Right atrium auricular region (tissue), 2 donors: ENCODE data around the gene NUP155. TPM values are rescaled to one million over a fixed set of nuclear protein-coding genes. Genes with fewer than 3 reads are reported as not detected.
A peak's percentile ranks its signal among the peaks of the same experiment; 100 is the strongest.

ENCODE experiments used
- DNase-seq: peaks from one replicate; pipeline ENCODE4 v3.0.0-alpha.2; 2019; ENCODE audit warnings: low spot score
- H3K27ac ChIP-seq, 2 donors: fragments of 200-600 bp; sonication (generic); 1 replicate in 1 of 2; 2 replicates in 1 of 2; pipeline ENCODE4 v1.5.1; 2016 to 2019
- H3K27me3 ChIP-seq, 2 donors: fragments of 200-600 bp; sonication (generic); one replicate each; pipeline versions ENCODE4 v1.5.1 to v1.6.0; 2017 to 2019
- H3K36me3 ChIP-seq: fragments of 200-600 bp; sonication (generic); one replicate; pipeline ENCODE4 v1.5.1; 2016
- H3K4me1 ChIP-seq, 2 donors: fragments of 200-600 bp; sonication (generic); one replicate each; pipeline versions ENCODE4 v1.5.1 to v1.6.0; 2017 to 2019
- H3K4me3 ChIP-seq, 2 donors: fragments of 200-600 bp; sonication (generic); 1 replicate in 1 of 2; 2 replicates in 1 of 2; pipeline ENCODE4 v1.5.1; 2017 to 2019; ENCODE audit warnings: mild to moderate bottlenecking in 1 of 2, moderate library complexity in 1 of 2
- H3K9me3 ChIP-seq, 2 donors: fragments of 200-600 bp; sonication (generic); one replicate each; pipeline ENCODE4 v1.5.1; 2019
- CTCF ChIP-seq, 2 donors: fragments of 200-600 bp; sonication (generic); IDR thresholded peaks; one replicate each; pipeline ENCODE4 v1.5.1; 2019; ENCODE audit warnings: antibody characterized with exemption in 2 of 2
- total RNA-seq, 2 donors: library from RNA; depleted of rRNA; stranded (reverse); fragments of >200 nt; gene quantifications; one replicate each; pipeline ENCODE4 v1.1.0, GENCODE V29; 2016

The NUP155 gene
- total RNA-seq, 2 donors from 2014 or later: 9.3 to 11.0 TPM

- Histone ChIP-seq H3K4me1 (peaks cover 0 to 2% of the 10 kb centered on the region in 2 donors), H3K9me3 (no peaks in the 10 kb centered on the region), H3K36me3 (no peaks in the 10 kb centered on the region), H3K27ac (no peak overlapping the region), H3K27me3 (no peaks in the 10 kb centered on the region), H3K4me3 (no peak overlapping the region)
- no peak for TF ChIP-seq CTCF (IDR thresholded peaks at IDR 0.05)
- DNase-seq: no peak
Measured at GRCh38 chr5:37254581-37254980, 116.3 kb downstream of the NUP155 start.

- Histone ChIP-seq H3K4me1 (peaks cover 0 to 22% of the 10 kb centered on the region in 2 donors), H3K36me3 (peaks cover 3% of the 10 kb centered on the region), H3K27ac (no peak overlapping the region), H3K4me3 (no peak overlapping the region), H3K27me3 (no peaks in the 10 kb centered on the region), H3K9me3 (no peaks in the 10 kb centered on the region)
- no peak for TF ChIP-seq CTCF (IDR thresholded peaks at IDR 0.05)
- DNase-seq: no peak
Measured at GRCh38 chr5:37251665-37252064, 119.2 kb downstream of the NUP155 start.

GRCh38 chr5:37249815-37250164 is 121.1 kb downstream of the NUP155 start:
- Histone ChIP-seq H3K4me1 (peaks cover 0 to 23% of the 10 kb centered on the region in 2 donors), H3K36me3 (peaks cover 3% of the 10 kb centered on the region), H3K9me3 (no peaks in the 10 kb centered on the region), H3K27me3 (no peaks in the 10 kb centered on the region), H3K27ac (peak overlapping the region; percentile 96), H3K4me3 (peak overlapping the region; percentile 78)
- TF ChIP-seq CTCF (IDR thresholded peaks at IDR 0.05): no peak
- DNase-seq: no peak

GRCh38 chr5:37248970-37249814 is 121.7 kb downstream of the NUP155 start, which contains the start of gene CPLANE1:
Gene CPLANE1, minus strand, starts transcription at chr5:37249376. Its CDS starts 1,678 bp downstream, at chr5:37247698.
- Histone ChIP-seq H3K4me3 (peak within 1 kb of the TSS; percentile 78), H3K4me1 (peaks cover 0 to 23% of the 10 kb centered on the region in 2 donors), H3K27me3 (no peaks in the 10 kb centered on the region), H3K36me3 (peaks cover 3% of the 10 kb centered on the region), H3K27ac (peak within 1 kb of the TSS; percentile 96), H3K9me3 (no peaks in the 10 kb centered on the region)
- DNase-seq: peak; percentile 69
- peak in 1 of 2 donors; percentile 35 for TF ChIP-seq CTCF (IDR thresholded peaks at IDR 0.05)

GRCh38 chr5:37248421-37248969 is 122.4 kb downstream of the NUP155 start:
- DNase-seq: no peak
- Histone ChIP-seq H3K4me3 (peak overlapping the region; percentile 78), H3K4me1 (peaks cover 0 to 23% of the 10 kb centered on the region in 2 donors), H3K27me3 (no peaks in the 10 kb centered on the region), H3K27ac (peak overlapping the region; percentile 96), H3K36me3 (peaks cover 3% of the 10 kb centered on the region), H3K9me3 (no peaks in the 10 kb centered on the region)
- no peak for TF ChIP-seq CTCF (IDR thresholded peaks at IDR 0.05)
